Activated naive CD4-positive, alpha-beta T cell treated with anti-CD3 and anti-CD28 coated beads for 36 hours (primary cell): ENCODE measurements around the gene KANSL1. TPM values are rescaled to one million over a fixed set of nuclear protein-coding genes. Genes with fewer than 3 reads are reported as not detected.
"Not testable (repeated sequence)": the region's sequence is repeated elsewhere in the genome, so short reads cannot be mapped to it uniquely, and the experiment has no call there.

Experiments
- CTCF ChIA-PET: fragments of 350-600 bp; sonication (Branson Sonifier 250); formaldehyde crosslinking; loops from one replicate; lab custom pipeline; 2021; ENCODE audit warnings: antibody characterized with exemption; lab: Charles Lee
- DNase-seq: peaks from one replicate; pipeline ENCODE4 v3.0.0-alpha.2; 2020
- H3K27ac Mint-ChIP-seq: one replicate; pipeline ENCODE4 v1.8.0; 2021; ENCODE audit warnings: mild to moderate bottlenecking, mixed read lengths
- H3K27me3 Mint-ChIP-seq: one replicate; pipeline ENCODE4 v1.8.0; 2021; ENCODE audit warnings: low read depth, mixed read lengths
- H3K36me3 Mint-ChIP-seq: one replicate; pipeline ENCODE4 v1.8.0; 2021; ENCODE audit warnings: low read depth, mixed read lengths
- H3K4me1 Mint-ChIP-seq: one replicate; pipeline ENCODE4 v1.8.0; 2021; ENCODE audit warnings: low read depth, mixed read lengths
- H3K4me3 Mint-ChIP-seq: one replicate; pipeline ENCODE4 v1.8.0; 2021; ENCODE audit warnings: mild to moderate bottlenecking, moderate library complexity, mixed read lengths
- H3K9me3 Mint-ChIP-seq: one replicate; pipeline ENCODE4 v1.8.0; 2021; ENCODE audit warnings: mixed read lengths
- intact Hi-C: fragments of 100-400 bp; cut with micrococcal nuclease; formaldehyde crosslinking; loops from one replicate; pipeline ENCODE4 v1.15.1; 2023
- total RNA-seq, 2 experiments: library from RNA; stranded (reverse); gene quantifications; one replicate each; pipeline ENCODE4 v1.2.3, GENCODE V29; 2021

KANSL1 gene
- total RNA-seq, 2 experiments from 2014 or later: 64.3 to 64.5 TPM

DNA sequence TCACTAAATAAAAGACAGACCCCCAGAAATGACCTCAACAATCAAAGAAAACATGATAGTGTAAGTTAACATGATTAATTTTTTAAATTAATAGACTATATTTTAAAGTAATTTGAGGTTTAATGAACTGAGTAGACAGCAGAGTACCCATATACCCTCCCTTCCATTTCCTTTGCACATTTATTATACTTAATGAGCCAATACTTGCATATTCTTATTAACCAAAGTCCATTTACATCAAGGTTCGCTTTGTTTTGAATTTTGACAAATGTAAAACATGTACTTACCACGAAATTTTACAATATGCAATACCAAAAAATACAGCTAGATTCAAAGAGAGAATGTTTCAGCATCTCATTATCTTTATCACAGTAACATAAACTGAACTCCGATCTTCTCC is 72.7 kb downstream of the KANSL1 start:
- Mint-ChIP-seq H3K27ac (no peak overlapping the region), H3K9me3 (no peaks in the 10 kb centered on the region), H3K4me1 (peaks cover 75% of the 10 kb centered on the region), H3K4me3 (no peak overlapping the region), H3K27me3 (no peaks in the 10 kb centered on the region), H3K36me3 (peaks cover 4% of the 10 kb centered on the region)
- no peak for DNase-seq
- intact Hi-C loops: loop anchor here (5.0 kb wide), 1 partner anchor 37 kb away; no protein-coding TSS in a partner anchor
- CTCF ChIA-PET: interaction anchor here (0.5 to 1.5 kb wide), 6 partner anchors 25 to 93 kb away, joined by 3 to 5 read pairs (median 4); partner anchors contain the start of gene KANSL1

GRCh38 chr17:46120078-46120477 is 73.2 kb downstream of the KANSL1 start:
- CTCF ChIA-PET: interaction anchor here (0.5 to 1.6 kb wide), 8 partner anchors 25 to 93 kb away, joined by 3 to 5 read pairs (median 4); partner anchors contain the start of gene KANSL1
- H3K27ac Mint-ChIP-seq: no peak overlapping the region
- intact Hi-C loops: loop anchor here (5.0 kb wide), 1 partner anchor 37 kb away; no protein-coding TSS in a partner anchor
- H3K4me1 Mint-ChIP-seq: peaks cover 75% of the 10 kb centered on the region
- no peak overlapping the region for H3K4me3 Mint-ChIP-seq
- DNase-seq: no peak
- H3K9me3 Mint-ChIP-seq: no peaks in the 10 kb centered on the region
- no peaks in the 10 kb centered on the region for H3K27me3 Mint-ChIP-seq
- H3K36me3 Mint-ChIP-seq: peaks cover 4% of the 10 kb centered on the region

DNA sequence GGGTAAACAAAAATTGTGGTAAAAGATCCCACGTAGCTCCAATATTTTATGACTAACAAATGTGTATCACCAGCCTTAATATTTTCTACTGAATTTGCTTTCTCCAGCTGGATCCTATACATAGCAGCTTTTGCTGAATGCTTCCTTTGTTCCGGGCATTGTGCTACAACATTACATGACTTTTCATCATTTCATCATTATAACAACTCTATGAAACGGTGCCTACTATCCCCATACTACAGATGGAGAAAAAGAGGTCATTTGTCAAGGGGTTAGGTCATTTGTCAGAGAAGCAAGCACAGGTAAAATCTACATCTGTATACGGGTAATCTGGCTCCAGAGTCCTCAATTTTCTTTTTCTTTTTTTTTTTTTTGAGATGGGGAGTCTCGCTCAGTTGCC is 74.3 kb downstream of the KANSL1 start:
- CTCF ChIA-PET: interaction anchor here (1.2 to 1.6 kb wide), 2 partner anchors 43 to 74 kb away, joined by 3 to 4 read pairs; no protein-coding TSS in a partner anchor
- Mint-ChIP-seq H3K4me1 (peaks cover 73% of the 10 kb centered on the region), H3K4me3 (no peak overlapping the region), H3K36me3 (peaks cover 4% of the 10 kb centered on the region), H3K9me3 (no peaks in the 10 kb centered on the region), H3K27me3 (no peaks in the 10 kb centered on the region), H3K27ac (no peak overlapping the region)
- DNase-seq: no peak
- intact Hi-C loops: no loop called here

DNA sequence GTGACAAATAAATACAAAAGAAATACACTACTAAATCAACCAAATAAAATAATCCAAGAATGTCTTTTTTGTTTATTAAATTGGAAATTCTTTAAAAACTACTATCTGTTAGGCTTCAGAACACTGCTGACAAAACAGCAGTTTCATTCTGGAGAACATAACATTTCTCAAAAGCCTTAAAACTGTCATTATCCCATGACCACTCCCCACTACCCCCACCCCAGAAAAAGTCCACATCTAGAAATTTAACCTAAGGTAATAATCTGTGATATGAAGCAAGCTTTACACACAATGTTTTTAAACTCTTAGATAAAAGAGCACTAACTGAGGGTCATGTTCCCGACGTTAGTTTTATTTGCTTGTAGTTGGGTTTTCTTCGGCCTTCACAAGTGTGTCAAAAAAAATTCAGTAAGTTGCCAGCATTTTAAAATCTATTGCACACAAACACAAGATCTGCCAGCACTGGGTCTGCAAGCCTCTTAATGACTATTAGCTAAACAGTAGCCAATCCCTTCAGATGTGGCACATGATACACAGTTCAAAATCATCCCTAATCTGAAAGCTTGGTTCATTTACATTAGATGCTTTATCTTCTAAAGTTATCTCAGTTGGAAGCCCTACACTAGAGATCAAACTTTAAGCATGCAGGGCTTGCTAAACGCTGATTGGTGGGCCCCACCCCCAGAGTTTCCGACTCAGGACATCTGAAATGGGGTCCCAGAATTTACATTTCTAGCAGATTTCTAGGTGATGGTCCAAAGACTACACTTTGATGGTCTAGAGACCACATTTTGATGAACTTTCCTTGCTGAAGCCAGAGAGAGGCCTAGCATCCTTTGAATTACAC is 75.2 kb downstream of the KANSL1 start:
- Mint-ChIP-seq H3K4me3 (no peak overlapping the region), H3K9me3 (no peaks in the 10 kb centered on the region), H3K27ac (no peak overlapping the region), H3K27me3 (no peaks in the 10 kb centered on the region), H3K36me3 (peaks cover 6% of the 10 kb centered on the region), H3K4me1 (peaks cover 73% of the 10 kb centered on the region)
- intact Hi-C loops: no loop called here
- CTCF ChIA-PET: no interaction called here
- DNase-seq: no peak

DNA sequence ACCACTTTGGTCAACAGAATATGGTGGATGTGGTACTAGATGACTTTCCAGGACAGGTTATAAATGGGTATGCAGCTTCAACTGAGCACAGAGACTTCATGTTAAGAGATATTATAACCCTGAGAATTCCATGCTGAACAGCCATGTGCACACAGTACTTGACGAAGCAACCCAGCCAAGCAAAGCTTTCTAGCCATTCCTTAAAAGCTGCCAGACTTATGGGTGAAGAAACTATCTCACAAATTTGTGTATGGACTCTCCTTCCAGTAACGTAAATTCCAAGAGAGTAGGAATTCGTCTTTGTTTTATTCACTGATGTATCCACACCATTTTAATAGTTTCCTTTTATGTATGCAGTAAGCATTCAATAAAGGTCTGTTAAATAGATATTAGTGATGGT is 76.1 kb downstream of the KANSL1 start:
- H3K27me3 Mint-ChIP-seq: no peaks in the 10 kb centered on the region
- H3K27ac Mint-ChIP-seq: no peak overlapping the region
- H3K4me1 Mint-ChIP-seq: peaks cover 69% of the 10 kb centered on the region
- H3K36me3 Mint-ChIP-seq: peaks cover 7% of the 10 kb centered on the region
- intact Hi-C loops: no loop called here
- DNase-seq: no peak
- CTCF ChIA-PET: no interaction called here
- H3K9me3 Mint-ChIP-seq: no peaks in the 10 kb centered on the region
- no peak overlapping the region for H3K4me3 Mint-ChIP-seq

DNA sequence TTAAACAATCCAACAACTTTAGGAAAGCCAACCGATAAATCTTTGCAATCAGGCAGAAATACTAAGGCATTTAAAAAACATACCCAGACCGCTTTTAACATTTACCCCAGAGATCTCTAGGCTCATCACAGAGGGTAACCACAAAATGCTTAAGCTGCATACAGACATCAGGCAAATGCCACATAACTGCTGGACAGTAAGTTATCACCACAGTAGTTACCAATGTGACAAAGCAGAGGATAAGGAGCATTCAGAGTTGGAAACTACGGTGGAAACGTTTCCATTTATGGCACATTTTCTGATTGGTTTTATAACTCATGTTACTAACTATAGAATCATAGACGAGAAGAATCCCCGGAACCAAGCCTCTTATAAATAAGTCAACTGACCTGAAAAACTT is 77.5 kb downstream of the KANSL1 start:
- Mint-ChIP-seq H3K36me3 (peaks cover 7% of the 10 kb centered on the region), H3K9me3 (no peaks in the 10 kb centered on the region), H3K4me3 (no peak overlapping the region), H3K27ac (no peak overlapping the region), H3K27me3 (no peaks in the 10 kb centered on the region), H3K4me1 (peaks cover 66% of the 10 kb centered on the region)
- intact Hi-C loops: no loop called here
- CTCF ChIA-PET: no interaction called here
- DNase-seq: no peak

GRCh38 chr17:46111236-46111635 is 82.0 kb downstream of the KANSL1 start:
- H3K9me3 Mint-ChIP-seq, intact Hi-C loops, H3K27me3 Mint-ChIP-seq, H3K27ac Mint-ChIP-seq, DNase-seq, H3K36me3 Mint-ChIP-seq, H3K4me3 Mint-ChIP-seq, CTCF ChIA-PET: not testable (repeated sequence)
- H3K4me1 Mint-ChIP-seq: peaks cover 75% of the 10 kb centered on the region

DNA sequence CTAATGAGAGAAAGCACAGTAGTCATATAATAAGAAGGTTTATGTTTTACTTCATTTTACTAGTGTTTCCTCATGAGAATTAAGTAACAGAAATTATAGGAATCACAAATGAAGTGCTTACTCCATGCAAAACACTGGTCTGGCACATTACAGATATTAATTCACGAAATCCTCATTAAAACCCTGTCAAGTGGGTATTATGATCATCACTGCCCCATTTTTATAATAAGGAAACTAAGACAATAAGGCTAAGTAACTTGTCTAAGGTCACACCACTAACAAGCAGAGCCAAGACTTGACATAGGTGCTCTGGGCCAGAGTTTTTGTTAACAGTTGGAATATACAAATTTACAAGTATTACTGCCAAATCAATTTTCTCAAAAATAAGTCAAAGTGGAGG is 83.0 kb downstream of the KANSL1 start:
- intact Hi-C loops: no loop called here
- DNase-seq: no peak
- H3K4me1 Mint-ChIP-seq: peaks cover 71% of the 10 kb centered on the region
- H3K27ac Mint-ChIP-seq: no peak overlapping the region
- H3K4me3 Mint-ChIP-seq: no peak overlapping the region
- no peaks in the 10 kb centered on the region for H3K9me3 Mint-ChIP-seq
- peaks cover 3% of the 10 kb centered on the region for H3K36me3 Mint-ChIP-seq
- CTCF ChIA-PET: no interaction called here
- no peaks in the 10 kb centered on the region for H3K27me3 Mint-ChIP-seq

DNA sequence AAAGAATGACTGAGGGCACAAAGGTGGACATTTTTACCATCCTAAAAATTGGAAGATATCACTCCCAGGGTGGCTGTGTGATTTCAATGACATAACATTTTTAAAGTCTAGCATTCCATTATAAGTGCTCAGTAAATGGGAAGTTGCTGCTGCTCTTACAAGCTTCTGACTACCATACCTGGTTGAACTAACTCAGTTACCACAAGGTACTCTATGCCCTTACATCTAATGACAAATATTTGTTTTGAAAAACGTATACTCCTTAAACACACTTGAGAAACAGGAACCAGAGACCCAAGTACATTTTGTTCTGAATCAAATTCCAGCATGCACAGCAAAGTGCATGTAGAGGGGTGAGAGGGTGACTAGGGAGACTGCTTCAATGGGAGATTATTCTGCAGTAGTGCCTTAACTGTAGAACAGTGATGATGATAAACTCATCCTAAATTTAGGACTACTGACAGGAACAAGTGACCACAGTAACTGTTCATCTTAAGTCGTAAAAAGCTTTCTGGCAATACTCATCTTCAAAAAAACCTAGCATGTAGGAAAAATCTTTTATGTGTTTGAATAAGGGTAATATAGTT is 83.5 kb downstream of the KANSL1 start:
- Mint-ChIP-seq H3K27ac (no peak overlapping the region), H3K36me3 (peaks cover 3% of the 10 kb centered on the region), H3K27me3 (no peaks in the 10 kb centered on the region), H3K4me3 (no peak overlapping the region), H3K4me1 (peaks cover 74% of the 10 kb centered on the region), H3K9me3 (no peaks in the 10 kb centered on the region)
- DNase-seq: no peak
- intact Hi-C loops: no loop called here
- CTCF ChIA-PET: no interaction called here

- CTCF ChIA-PET: interaction anchor here (0.7 kb wide), 1 partner anchor 78 kb away, joined by 4 read pairs; no protein-coding TSS in a partner anchor
- no peaks in the 10 kb centered on the region for H3K27me3 Mint-ChIP-seq
- H3K9me3 Mint-ChIP-seq: no peaks in the 10 kb centered on the region
- intact Hi-C loops: no loop called here
- H3K4me3 Mint-ChIP-seq: no peak overlapping the region
- peak overlapping the region; percentile 6 for H3K27ac Mint-ChIP-seq
- no peak for DNase-seq
- H3K36me3 Mint-ChIP-seq: peaks cover 3% of the 10 kb centered on the region
- H3K4me1 Mint-ChIP-seq: peaks cover 75% of the 10 kb centered on the region
Observed at GRCh38 chr17:46108550-46109110, 84.6 kb downstream of the KANSL1 start.

DNA sequence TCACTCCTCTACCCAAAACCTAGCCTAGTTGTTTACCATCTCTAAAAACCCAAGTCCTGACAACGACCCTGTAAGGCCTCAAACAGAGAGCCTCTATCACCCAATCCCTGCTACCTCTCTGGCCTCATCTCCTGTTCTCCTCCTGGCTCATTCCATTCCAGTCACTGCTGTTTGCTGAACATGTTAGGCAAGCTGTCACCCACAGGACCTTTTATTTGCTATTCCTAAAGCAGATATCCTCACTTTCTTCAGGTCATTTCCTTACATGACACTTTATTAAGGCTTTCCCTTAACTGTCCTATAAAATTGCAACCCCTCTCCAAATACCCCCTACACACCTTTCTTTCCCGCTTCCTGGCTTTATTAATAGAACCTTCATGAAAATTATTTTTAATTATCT is 85.1 kb downstream of the KANSL1 start:
- intact Hi-C loops: no loop called here
- Mint-ChIP-seq H3K36me3 (peaks cover under 1% of the 10 kb centered on the region), H3K4me1 (peaks cover 73% of the 10 kb centered on the region), H3K4me3 (no peak overlapping the region), H3K27ac (peak overlapping the region; percentile 26), H3K9me3 (no peaks in the 10 kb centered on the region), H3K27me3 (no peaks in the 10 kb centered on the region)
- CTCF ChIA-PET: no interaction called here
- no peak for DNase-seq

DNA sequence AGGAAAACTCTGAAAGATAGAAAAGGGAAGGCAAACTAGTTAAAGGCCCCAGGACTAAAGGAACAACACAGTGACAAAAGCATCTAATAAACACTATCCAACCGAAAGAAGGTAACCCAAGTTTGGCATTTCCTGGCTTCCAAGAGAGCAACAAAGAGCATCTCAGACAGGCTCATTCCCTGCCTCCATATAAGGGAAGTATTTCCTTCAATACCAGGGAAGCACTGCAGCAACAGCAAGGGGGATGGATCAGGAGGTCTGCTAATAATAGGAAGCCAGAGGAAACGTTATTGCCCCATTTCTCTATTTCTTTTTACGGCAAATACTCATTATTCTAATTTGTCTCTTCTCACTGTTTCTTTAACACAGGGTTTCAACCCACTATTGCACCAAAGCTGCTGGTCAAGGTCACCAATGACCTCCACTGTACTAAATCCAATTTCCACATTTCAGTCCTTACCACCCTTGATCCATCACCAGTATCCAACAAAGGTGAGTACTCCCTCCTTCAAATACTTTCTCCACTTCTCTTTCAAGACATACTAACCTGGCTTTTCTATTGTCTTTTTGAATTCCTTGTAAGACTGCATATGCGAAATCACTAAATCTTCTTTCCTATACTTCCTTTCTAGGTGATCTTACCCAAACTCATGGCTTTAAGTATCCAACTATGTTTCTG is 86.1 kb downstream of the KANSL1 start:
- CTCF ChIA-PET: interaction anchor here (0.7 kb wide), 1 partner anchor 72 kb away, joined by 3 read pairs; no protein-coding TSS in a partner anchor
- intact Hi-C loops: no loop called here
- no peak for DNase-seq
- no peak overlapping the region for H3K4me3 Mint-ChIP-seq
- no peak overlapping the region for H3K27ac Mint-ChIP-seq
- H3K36me3 Mint-ChIP-seq: no peaks in the 10 kb centered on the region
- H3K4me1 Mint-ChIP-seq: peaks cover 78% of the 10 kb centered on the region
- H3K9me3 Mint-ChIP-seq: no peaks in the 10 kb centered on the region
- H3K27me3 Mint-ChIP-seq: no peaks in the 10 kb centered on the region
